DND-41 (cell line): Measurements from ENCODE around the gene AJAP1.

Experiments
- ATAC-seq: fragments of 200-7000 bp; cut with Tn5 transposase; 3 replicates; pipeline ENCODE4 v1.9.1; 2021; ENCODE audit warnings: low read depth; ENCODE audit not compliant: insufficient read depth
- DNase-seq: peaks from one replicate; pipeline ENCODE4 v3.0.0-alpha.2; 2020
- H2AFZ ChIP-seq: 2 replicates; pipeline ENCODE4 v1.6.0; 2012; ENCODE audit warnings: low read depth, low read length
- H3K27ac ChIP-seq: 2 replicates; pipeline ENCODE4 v1.5.1; 2012; ENCODE audit warnings: low read length, inconsistent platforms
- H3K27me3 ChIP-seq: fragments of 200-600 bp; sonication (generic); 2 replicates; pipeline ENCODE4 v1.6.0; 2012; ENCODE audit warnings: low read length, mild to moderate bottlenecking, inconsistent platforms; ENCODE audit not compliant: insufficient read depth, poor library complexity
- H3K36me3 ChIP-seq: 2 replicates; pipeline ENCODE4 v1.5.1; 2012; ENCODE audit warnings: low read length, inconsistent platforms; ENCODE audit not compliant: insufficient read depth
- H3K4me1 ChIP-seq: 2 replicates; pipeline ENCODE4 v1.5.1; 2012; ENCODE audit warnings: mild to moderate bottlenecking, low read length; ENCODE audit not compliant: insufficient read depth
- H3K4me2 ChIP-seq: 2 replicates; pipeline ENCODE4 v1.6.0; 2012; ENCODE audit warnings: mild to moderate bottlenecking, moderate library complexity, low read length, inconsistent platforms; ENCODE audit not compliant: insufficient read depth
- H3K4me3 ChIP-seq, 2 experiments: fragments of 200-600 bp in 1 of 2; shearing (Covaris generic) in 1 of 2; 2 replicates each; pipeline ENCODE4 v1.5.1; 2012 to 2016; ENCODE audit warnings: inconsistent platforms in 2 of 2, low read length in 2 of 2, mild to moderate bottlenecking in 2 of 2, low read depth in 1 of 2, moderate library complexity in 1 of 2
- H3K79me2 ChIP-seq: 2 replicates; pipeline ENCODE4 v1.6.0; 2012; ENCODE audit warnings: low read length, inconsistent platforms; ENCODE audit not compliant: insufficient read depth
- H3K9ac ChIP-seq: 2 replicates; pipeline ENCODE4 v1.6.0; 2012; ENCODE audit warnings: low read depth, mild to moderate bottlenecking, inconsistent platforms, low read length, moderate library complexity
- H3K9me3 ChIP-seq: 2 replicates; pipeline ENCODE4 v1.5.1; 2012; ENCODE audit warnings: low read length, moderate library complexity, mild to moderate bottlenecking, inconsistent platforms; ENCODE audit not compliant: insufficient read depth, severe bottlenecking
- H4K20me1 ChIP-seq: 2 replicates; pipeline ENCODE4 v1.6.0; 2012; ENCODE audit warnings: low read length; ENCODE audit not compliant: insufficient read depth
- EZH2 ChIP-seq: IDR thresholded peaks from 3 replicates; pipeline ENCODE4 v1.6.1; 2012; ENCODE audit warnings: borderline replicate concordance, low read depth, mild to moderate bottlenecking, moderate library complexity, low read length, inconsistent platforms; ENCODE audit not compliant: severe bottlenecking
- TF ChIP-seq, protein P1 (sequence below): IDR thresholded peaks from 2 replicates; pipeline ENCODE4 v1.5.1; 2012; ENCODE audit warnings: borderline replicate concordance, low read length, moderate library complexity, mild to moderate bottlenecking; ENCODE audit not compliant: poor library complexity, severe bottlenecking; ENCODE audit errors: extremely low read depth

AJAP1 gene

DNA sequence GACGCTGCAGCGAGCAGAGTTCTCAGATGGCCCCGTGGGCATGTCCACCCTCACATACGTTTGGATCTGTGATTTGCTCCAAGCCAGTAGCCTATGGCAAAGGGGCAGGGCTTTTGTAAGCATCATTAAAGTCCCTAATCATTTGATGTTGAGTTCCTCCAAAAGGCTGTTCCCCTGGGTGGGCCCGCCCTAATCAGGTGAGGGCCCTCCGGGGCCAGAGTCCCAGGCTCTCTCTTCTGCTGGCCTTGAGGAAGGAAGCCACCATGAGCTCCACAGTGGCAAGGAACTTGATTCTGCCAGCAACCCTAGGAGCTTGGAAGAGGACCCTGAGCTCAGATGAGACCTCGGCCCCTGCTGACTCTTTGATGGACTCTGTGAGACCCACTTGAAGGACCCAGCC is 25.4 kb upstream of the AJAP1 start:
- H3K9ac ChIP-seq: no peak overlapping the region
- no peaks in the 10 kb centered on the region for H3K36me3 ChIP-seq
- no peak overlapping the region for H3K4me3 ChIP-seq
- TF ChIP-seq EZH2: no peak
- TF ChIP-seq, protein P1, sequence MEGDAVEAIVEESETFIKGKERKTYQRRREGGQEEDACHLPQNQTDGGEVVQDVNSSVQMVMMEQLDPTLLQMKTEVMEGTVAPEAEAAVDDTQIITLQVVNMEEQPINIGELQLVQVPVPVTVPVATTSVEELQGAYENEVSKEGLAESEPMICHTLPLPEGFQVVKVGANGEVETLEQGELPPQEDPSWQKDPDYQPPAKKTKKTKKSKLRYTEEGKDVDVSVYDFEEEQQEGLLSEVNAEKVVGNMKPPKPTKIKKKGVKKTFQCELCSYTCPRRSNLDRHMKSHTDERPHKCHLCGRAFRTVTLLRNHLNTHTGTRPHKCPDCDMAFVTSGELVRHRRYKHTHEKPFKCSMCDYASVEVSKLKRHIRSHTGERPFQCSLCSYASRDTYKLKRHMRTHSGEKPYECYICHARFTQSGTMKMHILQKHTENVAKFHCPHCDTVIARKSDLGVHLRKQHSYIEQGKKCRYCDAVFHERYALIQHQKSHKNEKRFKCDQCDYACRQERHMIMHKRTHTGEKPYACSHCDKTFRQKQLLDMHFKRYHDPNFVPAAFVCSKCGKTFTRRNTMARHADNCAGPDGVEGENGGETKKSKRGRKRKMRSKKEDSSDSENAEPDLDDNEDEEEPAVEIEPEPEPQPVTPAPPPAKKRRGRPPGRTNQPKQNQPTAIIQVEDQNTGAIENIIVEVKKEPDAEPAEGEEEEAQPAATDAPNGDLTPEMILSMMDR: no peak
- H2AFZ ChIP-seq: no peak overlapping the region
- ATAC-seq: no peak
- no peak overlapping the region for H3K4me2 ChIP-seq
- H3K4me1 ChIP-seq: no peaks in the 10 kb centered on the region
- no peaks in the 10 kb centered on the region for H4K20me1 ChIP-seq
- DNase-seq: no peak
- no peaks in the 10 kb centered on the region for H3K9me3 ChIP-seq
- no peak overlapping the region for H3K27ac ChIP-seq
- H3K79me2 ChIP-seq: no peaks in the 10 kb centered on the region
- no peaks in the 10 kb centered on the region for H3K27me3 ChIP-seq

DNA sequence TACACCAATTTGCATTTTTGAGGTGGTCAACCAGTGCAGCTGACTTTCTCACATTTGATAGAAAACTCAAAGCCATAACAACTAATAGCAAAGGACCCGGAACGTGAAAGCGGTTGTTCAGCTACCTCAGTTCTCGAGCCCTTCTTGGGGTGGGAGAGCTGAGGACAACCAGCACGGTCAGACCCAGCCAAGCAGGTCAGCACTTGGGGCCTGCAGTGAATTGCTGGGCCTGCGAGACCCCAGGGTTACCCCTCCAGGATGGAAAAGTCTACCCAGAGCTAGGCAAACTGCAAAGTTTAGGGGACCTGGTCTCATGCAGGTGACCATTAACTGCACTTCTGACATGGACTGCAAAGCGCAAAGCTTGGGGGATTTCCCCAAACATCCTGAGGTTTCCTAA is 23.8 kb upstream of the AJAP1 start:
- Histone ChIP-seq H3K27ac (no peak overlapping the region), H2AFZ (no peak overlapping the region), H3K36me3 (no peaks in the 10 kb centered on the region), H4K20me1 (no peaks in the 10 kb centered on the region), H3K79me2 (no peaks in the 10 kb centered on the region), H3K9ac (no peak overlapping the region), H3K4me3 (no peak overlapping the region), H3K4me1 (no peaks in the 10 kb centered on the region), H3K4me2 (no peak overlapping the region), H3K9me3 (no peaks in the 10 kb centered on the region), H3K27me3 (no peaks in the 10 kb centered on the region)
- no peak for DNase-seq
- ATAC-seq: no peak
- TF ChIP-seq EZH2: no peak
- TF ChIP-seq, protein P1: no peak

DNA sequence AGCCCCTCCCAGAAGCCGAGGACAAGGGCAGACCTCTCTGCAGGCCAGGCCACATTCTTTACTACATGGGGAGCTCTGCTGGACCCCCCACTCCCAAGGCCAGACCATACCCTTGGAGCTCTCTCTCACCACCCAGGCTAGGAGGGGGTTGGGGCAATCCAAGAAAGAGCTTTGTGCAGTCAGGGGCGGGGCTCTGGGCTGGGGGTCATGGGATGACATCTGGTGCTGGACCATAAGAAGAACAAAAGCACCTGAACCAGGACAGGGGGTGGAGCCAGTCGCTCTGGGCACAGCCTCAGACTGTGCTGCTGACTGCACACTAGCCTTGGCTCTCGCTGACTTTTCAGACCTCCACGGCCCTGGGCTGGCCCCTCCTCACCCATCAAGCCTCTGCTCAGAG is 23.1 kb upstream of the AJAP1 start:
- DNase-seq: no peak
- H3K27me3 ChIP-seq: no peaks in the 10 kb centered on the region
- no peaks in the 10 kb centered on the region for H3K79me2 ChIP-seq
- no peak overlapping the region for H2AFZ ChIP-seq
- no peak overlapping the region for H3K4me2 ChIP-seq
- TF ChIP-seq EZH2: no peak
- TF ChIP-seq, protein P1: no peak
- no peak overlapping the region for H3K9ac ChIP-seq
- H3K27ac ChIP-seq: no peak overlapping the region
- H3K4me3 ChIP-seq: no peak overlapping the region
- no peak for ATAC-seq
- H4K20me1 ChIP-seq: no peaks in the 10 kb centered on the region
- no peaks in the 10 kb centered on the region for H3K4me1 ChIP-seq
- no peaks in the 10 kb centered on the region for H3K9me3 ChIP-seq
- no peaks in the 10 kb centered on the region for H3K36me3 ChIP-seq

DNA sequence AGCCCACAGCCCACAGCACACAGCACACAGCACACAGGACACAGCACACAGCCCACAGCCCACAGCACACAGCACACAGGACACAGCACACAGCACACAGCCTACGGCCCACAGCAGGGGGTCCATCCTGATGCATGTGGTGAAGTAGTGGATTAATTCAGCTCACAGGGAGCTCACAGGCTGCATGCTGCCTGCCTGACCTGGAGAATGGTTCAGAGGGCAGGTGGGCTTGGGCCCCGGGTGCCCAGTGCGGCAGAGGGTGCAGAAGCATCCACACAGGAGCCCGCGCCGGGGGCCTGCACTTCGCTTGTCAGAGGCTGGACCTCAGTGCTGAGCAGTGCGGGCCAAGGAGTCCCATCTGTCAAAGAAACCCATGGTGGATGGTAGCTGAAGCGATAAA is 21.1 kb upstream of the AJAP1 start:
- no peaks in the 10 kb centered on the region for H3K36me3 ChIP-seq
- H3K27me3 ChIP-seq: no peaks in the 10 kb centered on the region
- no peak for ATAC-seq
- no peaks in the 10 kb centered on the region for H3K4me1 ChIP-seq
- H3K27ac ChIP-seq: no peak overlapping the region
- no peaks in the 10 kb centered on the region for H4K20me1 ChIP-seq
- no peak overlapping the region for H2AFZ ChIP-seq
- no peaks in the 10 kb centered on the region for H3K9me3 ChIP-seq
- H3K4me2 ChIP-seq: no peak overlapping the region
- no peaks in the 10 kb centered on the region for H3K79me2 ChIP-seq
- no peak overlapping the region for H3K9ac ChIP-seq
- no peak overlapping the region for H3K4me3 ChIP-seq
- no peak for DNase-seq
- no peak for TF ChIP-seq EZH2
- TF ChIP-seq, protein P1: no peak
